H1 (cell line): ENCODE data around the gene MACC1. TPM values are rescaled to one million over a fixed set of nuclear protein-coding genes. Genes with fewer than 3 reads are reported as not detected.

Experiments used
- CTCF ChIA-PET: fragments of 300-600 bp; sonication (Branson Sonifier 250); formaldehyde crosslinking; loops from one replicate; lab custom pipeline; 2021; ENCODE audit not compliant: partially characterized antibody; lab: Charles Lee
- POLR2A ChIA-PET: fragments of 300-600 bp; sonication (Branson Sonifier 250); formaldehyde crosslinking; loops from one replicate; lab custom pipeline; 2021; ENCODE audit warnings: inconsistent platforms; ENCODE audit not compliant: partially characterized antibody; lab: Charles Lee
- DNase-seq, 2 experiments: peaks; one replicate each; pipeline versions ENCODE4 v3.0.0 to v3.0.0-alpha.2; 2010 to 2022; ENCODE audit warnings: low spot score in 2 of 2, low read depth in 1 of 2, mixed read lengths in 1 of 2
- FAIRE-seq: peaks from 2 replicates; lab custom pipeline; 2011; peaks lifted over from hg19 to GRCh38; lab: Jason Lieb, UNC
- H2AFZ ChIP-seq: 2 replicates; pipeline ENCODE4 v1.8.1; 2012; ENCODE audit warnings: low read length, inconsistent platforms
- H2AK5ac ChIP-seq: 2 replicates; pipeline ENCODE4 v1.6.1; 2013; ENCODE audit warnings: low read depth, low read length
- H2BK120ac ChIP-seq: replicated peaks from 2 replicates; pipeline ENCODE3; 2013; ENCODE audit warnings: low read depth, low read length, inconsistent platforms
- H2BK12ac ChIP-seq: 2 replicates; pipeline ENCODE4 v1.6.1; 2013; ENCODE audit warnings: low read depth, low read length
- H2BK15ac ChIP-seq: 2 replicates; pipeline ENCODE4 v1.6.1; 2013; ENCODE audit warnings: low read length
- H2BK20ac ChIP-seq: 2 replicates; pipeline ENCODE4 v1.6.1; 2013; ENCODE audit warnings: low read length
- H2BK5ac ChIP-seq: 2 replicates; pipeline ENCODE4 v1.6.1; 2013; ENCODE audit warnings: low read depth, low read length
- H3K14ac ChIP-seq: 2 replicates; pipeline ENCODE4 v1.6.1; 2013; ENCODE audit warnings: inconsistent platforms; ENCODE audit not compliant: insufficient read length
- H3K18ac ChIP-seq: 2 replicates; pipeline ENCODE4 v1.6.1; 2013; ENCODE audit warnings: low read length; ENCODE audit errors: extremely low read depth
- H3K23ac ChIP-seq: 2 replicates; pipeline ENCODE4 v1.6.1; 2013; ENCODE audit warnings: inconsistent platforms; ENCODE audit not compliant: insufficient read length
- H3K23me2 ChIP-seq: 2 replicates; pipeline ENCODE4 v1.6.1; 2013; ENCODE audit warnings: low read depth, low read length
- H3K27ac ChIP-seq: 2 replicates; pipeline ENCODE4 v1.6.1; 2011; ENCODE audit warnings: low read depth, low read length, inconsistent platforms
- H3K27me3 ChIP-seq, 4 experiments: replicated peaks in 1 of 4; 1 replicate in 1 of 4; 2 replicates in 3 of 4; pipeline versions ENCODE4 v1.6.1 to v1.8.1; 2011 to 2013; ENCODE audit warnings: low read length in 3 of 4, mild to moderate bottlenecking in 3 of 4, inconsistent platforms in 2 of 4, mixed read lengths in 2 of 4, moderate library complexity in 1 of 4; ENCODE audit not compliant: control insufficient read depth in 3 of 4, insufficient read depth in 3 of 4; ENCODE audit errors: extremely low read depth in 1 of 4
- H3K36me3 ChIP-seq, 4 experiments: 2 replicates each; pipeline versions ENCODE4 v1.6.1 to v1.8.1; 2011 to 2013; ENCODE audit warnings: mild to moderate bottlenecking in 4 of 4, low read length in 3 of 4, moderate library complexity in 2 of 4, control low read depth in 1 of 4, inconsistent platforms in 1 of 4; ENCODE audit not compliant: insufficient read depth in 4 of 4, control insufficient read depth in 2 of 4
- H3K4ac ChIP-seq: replicated peaks from 2 replicates; pipeline ENCODE3; 2013; ENCODE audit warnings: low read length, low read depth, mixed read lengths, inconsistent platforms; ENCODE audit not compliant: insufficient read length
- H3K4me1 ChIP-seq, 4 experiments: replicated peaks in 1 of 4; 1 replicate in 1 of 4; 2 replicates in 3 of 4; pipeline versions ENCODE4 v1.6.1 to v1.8.1; 2011 to 2013; ENCODE audit warnings: low read length in 3 of 4, inconsistent platforms in 2 of 4, mixed read lengths in 1 of 4; ENCODE audit not compliant: insufficient read depth in 4 of 4, control insufficient read depth in 3 of 4
- H3K4me2 ChIP-seq, 2 experiments: 2 replicates each; pipeline versions ENCODE4 v1.6.1 to v1.8.1; 2011 to 2013; ENCODE audit warnings: low read depth in 2 of 2, low read length in 2 of 2, control low read depth in 1 of 2, inconsistent platforms in 1 of 2, mild to moderate bottlenecking in 1 of 2; ENCODE audit not compliant: insufficient read depth in 1 of 2
- H3K4me3 ChIP-seq, 4 experiments: fragments of 200-600, 300-600 bp in 1 of 4; sonication (generic), shearing (Covaris generic), sonication (Bioruptor Twin) in 1 of 4; 2 replicates each; pipeline versions ENCODE4 v1.5.1 to v1.8.1; 2011 to 2016; ENCODE audit warnings: low read length in 4 of 4, low read depth in 3 of 4, control low read depth in 2 of 4, inconsistent platforms in 2 of 4, mild to moderate bottlenecking in 2 of 4, mixed read lengths in 1 of 4, moderate library complexity in 1 of 4; ENCODE audit not compliant: insufficient read depth in 2 of 4; ENCODE audit errors: extremely low read depth in 1 of 4
- H3K56ac ChIP-seq: replicated peaks from 2 replicates; pipeline ENCODE3; 2013; ENCODE audit warnings: low read depth, mild to moderate bottlenecking, mixed read lengths, low read length, inconsistent platforms; ENCODE audit not compliant: insufficient read length
- H3K79me1 ChIP-seq: 2 replicates; pipeline ENCODE4 v1.6.1; 2013; ENCODE audit warnings: low read depth, low read length, control low read depth
- H3K79me2 ChIP-seq, 2 experiments: 2 replicates each; pipeline versions ENCODE4 v1.6.1 to v1.8.1; 2012 to 2013; ENCODE audit warnings: low read length in 2 of 2, mild to moderate bottlenecking in 2 of 2, inconsistent platforms in 1 of 2; ENCODE audit not compliant: insufficient read depth in 2 of 2, control insufficient read depth in 1 of 2
- H3K9ac ChIP-seq, 4 experiments: replicated peaks in 1 of 4; 1 replicate in 1 of 4; 2 replicates in 3 of 4; pipeline versions ENCODE4 v1.6.1 to v1.8.1; 2011 to 2013; ENCODE audit warnings: low read depth in 3 of 4, low read length in 3 of 4, control low read depth in 2 of 4, mild to moderate bottlenecking in 2 of 4, moderate library complexity in 2 of 4, inconsistent platforms in 1 of 4; ENCODE audit errors: extremely low read depth in 1 of 4
- H3K9me3 ChIP-seq, 2 experiments: 2 replicates each; pipeline versions ENCODE4 v1.6.1 to v1.8.1; 2012 to 2013; ENCODE audit warnings: mild to moderate bottlenecking in 2 of 2, moderate library complexity in 2 of 2, control low read depth in 1 of 2, inconsistent platforms in 1 of 2, low read depth in 1 of 2, low read length in 1 of 2, mixed read lengths in 1 of 2; ENCODE audit not compliant: insufficient read depth in 2 of 2
- H4K20me1 ChIP-seq, 2 experiments: replicated peaks in 1 of 2; 2 replicates each; pipeline versions ENCODE3 to v1.8.1; 2011 to 2013; ENCODE audit warnings: inconsistent platforms in 2 of 2, low read length in 2 of 2, mild to moderate bottlenecking in 1 of 2; ENCODE audit not compliant: insufficient read depth in 2 of 2, control insufficient read depth in 1 of 2
- H4K5ac ChIP-seq: 2 replicates; pipeline ENCODE4 v1.6.1; 2013; ENCODE audit warnings: low read length, low read depth, mixed read lengths, inconsistent platforms; ENCODE audit not compliant: insufficient read length
- H4K8ac ChIP-seq: 2 replicates; pipeline ENCODE4 v1.8.0; 2013; ENCODE audit warnings: mild to moderate bottlenecking, moderate library complexity, low read length, inconsistent platforms; ENCODE audit not compliant: insufficient read depth; ENCODE audit errors: extremely low read depth
- H4K91ac ChIP-seq: replicated peaks from 2 replicates; pipeline ENCODE3; 2013; ENCODE audit warnings: low read length, mixed read lengths, inconsistent platforms; ENCODE audit not compliant: insufficient read length
- ATF2 ChIP-seq: IDR thresholded peaks from 2 replicates; pipeline ENCODE4 v1.6.1; 2012; ENCODE audit warnings: low read length, inconsistent platforms
- CTBP2 ChIP-seq: IDR thresholded peaks from 2 replicates; pipeline ENCODE4 v1.7.0; 2011; ENCODE audit warnings: borderline replicate concordance, mild to moderate bottlenecking, moderate library complexity, mixed read lengths, low read length; ENCODE audit not compliant: insufficient read depth, insufficient read length
- CTCF ChIP-seq, 3 experiments: IDR thresholded peaks; 1 replicate in 2 of 3; 2 replicates in 1 of 3; pipeline versions ENCODE4 v1.5.1 to v1.6.1; 2011; ENCODE audit warnings: low read length in 3 of 3, mild to moderate bottlenecking in 3 of 3, inconsistent platforms in 2 of 3, low read depth in 1 of 3, moderate library complexity in 1 of 3; ENCODE audit not compliant: insufficient read depth in 1 of 3; ENCODE audit errors: control extremely low read depth in 1 of 3
- MAFK ChIP-seq: IDR thresholded peaks from 2 replicates; pipeline ENCODE4 v1.6.1; 2012; ENCODE audit warnings: low read depth, mild to moderate bottlenecking, improper control_type of control experiment, low read length
- POU5F1 ChIP-seq: IDR thresholded peaks from 2 replicates; pipeline ENCODE4 v1.6.1; 2011; ENCODE audit warnings: low read depth, mild to moderate bottlenecking, low read length, moderate library complexity
- SP1 ChIP-seq: IDR thresholded peaks from 2 replicates; pipeline ENCODE4 v1.6.1; 2011; ENCODE audit warnings: low read depth, low read length
- SRF ChIP-seq: IDR thresholded peaks from 2 replicates; pipeline ENCODE4 v1.6.1; 2011; ENCODE audit warnings: mild to moderate bottlenecking, low read depth, low read length, moderate library complexity
- TEAD4 ChIP-seq: IDR thresholded peaks from 2 replicates; pipeline ENCODE4 v1.6.1; 2012; ENCODE audit warnings: low read depth, low read length, inconsistent platforms, mixed read lengths
- YY1 ChIP-seq: IDR thresholded peaks from 2 replicates; pipeline ENCODE4 v1.6.1; 2011; ENCODE audit warnings: low read depth, mild to moderate bottlenecking, low read length
- WGBS, 2 experiments: shearing (Covaris generic) in 1 of 2; methylation state at CpG; one replicate each; pipeline versions ENCODE4 v1.1.6 to v1.1.7; 2013 to 2015; ENCODE audit warnings: low lambda C conversion rate in 2 of 2, mixed read lengths in 2 of 2, inconsistent platforms in 1 of 2, low coverage in 1 of 2, missing lambda C conversion rate in 1 of 2; ENCODE audit not compliant: insufficient replicate concordance in 2 of 2, insufficient coverage in 1 of 2, insufficient read length in 1 of 2; ENCODE audit errors: extremely low coverage in 1 of 2, missing lambda C conversion rate in 1 of 2; 5-methylcytosine and 5-hydroxymethylcytosine counted together
- polyA plus RNA-seq, 7 experiments: library from polyadenylated mRNA; depleted of rRNA in 3 of 7; stranded (reverse) in 5 of 7; unstranded in 2 of 7; fragments of >200 nt in 5 of 7; fragments of 200-250 nt in 2 of 7; gene quantifications; 1 replicate in 5 of 7; 2 replicates in 1 of 7; 4 replicates in 1 of 7; pipeline versions ENCODE4 v1.2.1 to v1.2.3, GENCODE V29; 2011 to 2013; ENCODE audit warnings: missing spikeins in 2 of 7, mixed read lengths in 2 of 7
- total RNA-seq: library from RNA; stranded (reverse); fragmentation: NEBNext Ultra II Directional; extraction: Animal tissue kit (Norgen Biotek cat#: 25700); gene quantifications from 2 replicates; pipeline ENCODE4 v1.2.1, GENCODE V29; 2021

MACC1 gene
- total and polyA plus RNA-seq, 2 of the 8 experiments (the other 6 are each of a cell fraction or from before 2014, with no cell fraction given), result 2.0 to 17.2 TPM

GRCh38 chr7:20116869-20117268 is 100.3 kb downstream of the MACC1 start:
- Histone ChIP-seq H2BK12ac (no peak overlapping the region), H4K5ac (no peak overlapping the region), H3K4ac (no peak overlapping the region), H3K36me3 (peaks cover 0 to 23% (median 3%) of the 10 kb centered on the region in 4 experiments; a peak in 3 of 8 replicates), H4K91ac (no peak overlapping the region), H2BK120ac (no peak overlapping the region), H3K23me2 (no peaks in the 10 kb centered on the region; the same call in 1 of the 2 replicates), H3K27me3 (no peaks in the 10 kb centered on the region), H3K79me2 (peaks cover 16 to 95% of the 10 kb centered on the region in 2 experiments), H4K20me1 (no peaks in the 10 kb centered on the region), H3K14ac (no peak overlapping the region), H3K79me1 (no peaks in the 10 kb centered on the region), H2BK20ac (no peak overlapping the region), H2BK5ac (no peak overlapping the region), H3K9ac (no peak overlapping the region), H3K23ac (no peak overlapping the region), H3K56ac (no peak overlapping the region), H3K4me1 (peaks cover 2 to 47% (median 15%) of the 10 kb centered on the region in 4 experiments; a peak in 6 of 7 replicates), H4K8ac (no peak overlapping the region), H2AK5ac (no peak overlapping the region), H3K4me3 (no peak overlapping the region; a peak in 1 of 8 replicates), H3K4me2 (no peak overlapping the region; a peak in 1 of 4 replicates), H3K27ac (peak overlapping the region; percentile 30; the same call in 1 of the 2 replicates), H2AFZ (no peak overlapping the region), H3K18ac (no peak overlapping the region; the same call in 1 of the 2 replicates), H3K9me3 (no peaks in the 10 kb centered on the region), H2BK15ac (no peak overlapping the region)
- ChIA-PET POLR2A (interaction anchor here (0.8 to 10.3 kb wide), 5 partner anchors 9 to 362 kb away, joined by 3 to 68 read pairs (median 5); no protein-coding TSS in a partner anchor), CTCF (interaction anchor here (1.4 kb wide), 1 partner anchor 16 kb away, joined by 4 read pairs; no protein-coding TSS in a partner anchor)
- 57% methylated on average over 3 of the region's 3 CpGs; no CpG with 5 or more reads in 1 of the 2 experiments for WGBS, 2 experiments
- FAIRE-seq (no peak), DNase-seq (no peak)
- no peak for TF ChIP-seq SP1
- no peak for TF ChIP-seq POU5F1
- TF ChIP-seq MAFK, result no peak
- TF ChIP-seq ATF2, result no peak
- peak in 1 of 3 experiments; percentile 11; a peak in 1 of 4 replicates for TF ChIP-seq CTCF (IDR thresholded peaks at IDR 0.05; ENCODE audit: control extremely low read depth in 1 of 3, insufficient read depth in 1 of 3, low read depth in 1 of 3, low read length in 3 of 3)
- TF ChIP-seq TEAD4, result no peak
- no peak for TF ChIP-seq YY1
- no peak for TF ChIP-seq CTBP2
- TF ChIP-seq SRF, result no peak
